GM19193 (cell line): ENCODE results near the gene FCER2.

Experiments
- POLR2A ChIP-seq: IDR thresholded peaks from 4 replicates; pipeline ENCODE4 v1.6.1; 2011; ENCODE audit not compliant: insufficient read depth, insufficient read length; ENCODE audit errors: extremely low read depth

The FCER2 gene

DNA sequence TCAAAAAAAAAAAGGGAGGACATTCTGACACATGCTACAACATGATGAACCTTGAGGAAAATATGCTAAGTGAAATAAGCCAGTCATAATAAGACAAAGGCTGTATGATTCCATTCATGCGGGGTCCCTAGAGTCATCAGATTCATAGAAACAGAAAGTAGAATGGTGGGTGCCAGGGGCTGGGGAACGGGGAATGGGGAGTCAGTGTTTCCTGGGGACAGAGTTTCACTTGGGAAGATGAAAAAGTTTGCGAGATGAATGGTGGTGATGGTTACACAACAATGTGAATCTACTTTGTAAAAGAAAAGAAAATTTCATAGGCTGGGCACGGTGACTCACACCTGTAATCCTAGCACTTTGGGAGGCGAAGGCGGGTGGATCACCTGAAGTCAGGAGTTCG, 36.1 kb upstream of the FCER2 start:
- TF ChIP-seq POLR2A = no peak

DNA sequence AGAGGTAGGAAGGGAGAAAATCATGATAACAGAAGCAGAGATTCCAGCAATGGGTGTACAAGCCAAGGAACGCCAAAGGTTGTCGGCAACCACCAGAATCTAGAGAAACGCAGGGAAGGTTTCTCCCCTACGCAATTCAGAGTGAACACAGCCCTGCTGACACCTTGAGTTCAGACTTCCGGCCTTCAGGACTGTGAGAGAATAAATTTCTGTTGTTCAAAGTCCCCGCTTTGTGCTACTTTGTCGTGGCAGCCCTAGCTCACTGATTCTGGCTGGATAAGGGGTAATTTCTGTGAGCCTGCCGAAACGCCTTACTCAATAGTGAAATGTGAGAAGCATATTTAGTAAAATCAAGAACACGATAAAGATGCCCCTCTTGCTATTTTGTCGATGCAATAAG, 35.3 kb upstream of the FCER2 start:
- no peak for TF ChIP-seq POLR2A

DNA sequence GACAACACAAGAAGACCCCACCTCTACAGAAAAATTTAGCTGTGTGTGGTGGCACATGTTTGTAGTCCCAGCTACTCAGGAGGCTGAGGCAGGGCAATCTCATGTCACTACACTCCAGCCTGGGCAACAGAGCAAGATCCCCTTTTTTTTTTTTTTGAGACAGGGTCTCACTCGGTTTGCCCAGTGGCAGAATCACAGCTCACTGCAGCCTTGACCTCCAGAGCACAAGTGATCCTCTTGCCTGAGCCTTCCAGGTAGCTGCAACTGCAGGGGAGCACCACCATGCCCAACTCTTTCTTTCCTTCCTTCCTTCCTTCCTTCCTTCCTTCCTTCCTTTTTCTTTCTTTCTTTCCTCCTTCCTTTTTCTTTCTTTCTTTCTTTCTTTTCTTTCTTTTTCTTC, 34.2 kb upstream of the FCER2 start:
- TF ChIP-seq POLR2A = no peak

DNA sequence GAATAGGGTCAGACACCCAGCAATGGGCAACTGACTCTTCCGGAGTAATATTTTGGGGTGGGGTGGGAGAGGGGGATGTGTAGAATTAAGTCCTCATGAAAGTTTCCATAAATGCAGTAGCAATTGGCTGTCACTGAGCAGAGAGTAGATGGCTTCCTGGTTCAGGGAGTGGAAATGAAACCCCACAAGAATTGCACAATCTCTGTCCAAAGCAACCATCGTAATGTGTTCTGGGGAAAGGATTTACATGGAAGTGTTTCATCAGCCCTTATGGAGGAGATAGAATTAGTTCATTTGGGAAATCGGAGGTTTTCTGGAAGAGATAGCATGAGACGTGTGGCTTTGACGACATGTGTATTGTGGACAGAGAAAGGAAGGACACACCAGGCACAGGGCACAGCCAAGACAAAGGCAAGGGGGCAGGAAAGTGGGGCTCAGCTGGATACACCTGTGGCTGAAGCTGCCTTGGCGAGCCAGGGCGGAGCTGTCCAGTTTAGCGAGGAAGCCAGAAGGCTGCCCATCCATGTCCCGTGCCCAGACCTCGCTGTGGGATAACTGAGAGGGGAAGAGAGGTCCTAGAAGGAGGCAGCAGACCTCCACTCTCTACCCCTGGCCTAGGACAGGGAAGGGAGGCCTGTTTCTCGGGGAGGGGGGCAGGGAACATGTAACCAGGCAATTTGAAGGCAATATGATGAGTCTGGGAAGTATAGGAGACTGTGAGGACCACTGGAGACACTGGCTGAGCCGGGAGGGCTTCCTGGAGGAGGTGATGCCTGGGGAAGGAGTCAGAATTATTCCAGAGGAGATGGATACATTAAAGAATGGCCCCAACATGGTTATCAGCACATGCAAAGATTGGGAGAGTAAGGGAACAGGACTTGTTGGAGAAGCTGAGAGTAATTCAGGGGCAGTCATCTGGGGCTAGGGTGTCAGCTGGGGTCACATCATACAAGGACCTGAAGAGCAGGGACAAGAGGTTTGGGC, 32.6 kb upstream of the FCER2 start:
- TF ChIP-seq POLR2A = no peak

DNA sequence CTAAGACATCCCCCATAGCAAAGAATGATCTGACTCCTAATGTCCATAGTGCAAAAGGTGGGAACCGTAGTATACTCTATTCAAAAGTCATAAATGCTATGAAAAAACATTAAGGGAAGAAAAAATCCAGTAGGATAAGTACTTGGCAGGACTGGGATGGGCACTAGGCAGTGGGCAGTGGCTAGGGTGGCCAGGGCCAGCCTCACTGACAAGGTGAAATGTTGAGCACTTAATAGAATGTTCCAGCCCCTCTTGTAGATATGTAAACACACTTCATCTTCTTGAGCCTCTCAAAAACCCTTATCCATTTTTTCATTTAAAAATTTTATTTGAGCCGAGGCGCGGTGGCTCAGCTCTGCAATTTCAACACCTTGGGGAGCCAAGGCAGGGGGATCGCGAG, 31.4 kb upstream of the FCER2 start:
- no peak for TF ChIP-seq POLR2A

DNA sequence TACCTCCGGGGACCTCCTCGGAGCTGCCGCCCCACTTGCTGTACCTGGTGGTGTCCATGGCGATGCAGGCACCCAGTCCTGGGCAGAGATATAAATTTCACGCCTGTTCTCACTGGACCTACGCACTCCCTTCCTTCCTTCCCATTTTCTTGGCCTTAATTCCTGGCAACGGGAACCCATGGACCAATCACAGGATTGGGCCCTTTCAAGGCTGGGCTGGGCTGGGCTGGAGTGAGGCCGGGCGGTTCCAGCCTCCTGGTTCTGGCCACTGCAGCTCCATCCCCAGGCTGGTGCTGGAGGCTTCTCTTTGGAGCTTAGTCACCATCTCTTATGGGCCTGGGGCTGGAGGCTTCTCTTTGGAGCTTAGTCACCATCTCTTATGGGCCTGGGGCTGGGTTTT, 30.1 kb upstream of the FCER2 start, which contains the start of gene CLEC4G:
CLEC4G (minus strand) TSS at position 66 of the 400 bp plus-strand sequence; CDS start at position 58, 8 bp downstream.
- no peak for TF ChIP-seq POLR2A

DNA sequence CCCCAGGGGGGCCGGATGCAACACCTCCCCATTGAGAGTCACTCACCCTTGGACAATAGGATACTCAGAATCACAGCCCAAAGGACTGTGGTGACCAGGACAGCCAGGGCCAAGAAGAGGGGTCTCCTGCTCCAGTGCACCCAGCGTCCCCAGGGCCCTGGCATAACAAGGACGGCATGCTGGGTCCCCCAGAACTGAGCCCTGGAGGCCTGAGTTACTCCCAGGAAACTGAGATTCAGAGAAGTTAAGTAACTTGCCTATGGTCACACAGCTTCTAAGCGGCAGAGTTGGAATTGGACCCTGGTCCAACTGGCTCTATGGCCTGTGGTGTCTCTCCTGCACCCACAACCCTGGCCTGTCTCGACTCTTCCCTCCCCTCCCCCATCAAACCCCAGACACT, 29.7 kb upstream of the FCER2 start:
- TF ChIP-seq POLR2A = no peak

DNA sequence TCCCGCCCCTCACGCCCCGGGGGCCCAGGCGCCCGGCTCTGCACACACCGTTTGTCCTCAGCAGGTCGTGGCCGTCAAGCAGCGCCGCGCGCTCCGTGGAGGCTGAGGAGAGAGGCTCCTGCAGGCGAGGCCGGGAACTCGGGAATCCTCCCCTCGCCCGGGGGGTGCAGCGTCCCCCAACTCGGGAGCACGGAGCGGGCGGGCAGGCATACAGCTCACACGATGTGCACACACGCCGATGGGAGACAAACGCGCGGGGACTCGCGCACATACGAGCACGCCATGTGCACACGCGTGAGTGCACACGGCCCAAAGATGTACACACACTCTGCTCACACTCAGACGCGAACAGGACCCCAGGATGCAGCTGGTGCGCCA, 29.3 kb upstream of the FCER2 start:
- TF ChIP-seq POLR2A = no peak

DNA sequence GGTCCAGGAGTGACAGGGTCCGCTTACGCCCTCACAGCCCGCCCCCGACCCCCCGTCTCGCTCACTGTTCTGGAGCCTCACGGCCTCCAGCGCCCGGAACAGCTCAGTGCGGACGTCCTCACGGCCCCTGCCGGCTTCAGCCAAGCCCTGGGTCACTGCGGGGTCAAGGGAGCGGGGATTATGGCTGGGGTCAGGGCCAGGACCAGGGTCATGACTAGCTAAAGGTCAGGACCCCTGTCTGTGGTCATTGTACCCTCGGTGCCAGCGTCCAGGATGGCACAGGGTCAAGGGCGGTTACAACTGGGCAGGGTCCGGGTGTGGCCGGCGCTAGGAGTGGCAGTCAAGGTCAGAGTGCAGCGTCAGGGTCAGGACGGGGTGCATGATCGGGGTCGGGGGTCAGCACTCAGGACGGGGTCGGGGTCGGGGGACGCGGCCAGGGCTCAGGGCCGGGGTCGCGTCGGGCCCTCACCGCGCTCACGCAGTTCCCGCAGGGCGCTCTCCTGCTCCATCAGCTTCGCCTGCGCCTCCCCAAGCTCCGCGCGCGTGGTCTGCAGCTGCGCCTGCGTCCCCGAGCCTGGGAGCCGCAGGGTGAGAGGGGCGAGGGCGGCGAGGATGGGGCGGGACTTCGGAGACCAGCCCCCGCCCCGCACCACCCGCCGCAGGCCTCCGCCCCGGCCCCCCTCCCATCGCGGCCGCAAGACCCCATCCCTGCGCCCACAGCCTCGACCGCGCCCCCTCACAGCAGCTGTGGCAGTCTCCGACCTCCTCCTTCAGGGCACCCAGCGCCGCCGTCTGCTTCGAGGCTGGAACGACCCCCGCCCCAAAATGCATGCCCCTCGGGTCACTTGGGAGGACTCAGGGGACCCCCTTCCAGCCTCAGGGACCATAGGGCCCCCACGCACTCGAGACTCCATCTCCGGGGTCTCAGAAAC, 28.6 kb upstream of the FCER2 start:
- TF ChIP-seq POLR2A = no peak

DNA sequence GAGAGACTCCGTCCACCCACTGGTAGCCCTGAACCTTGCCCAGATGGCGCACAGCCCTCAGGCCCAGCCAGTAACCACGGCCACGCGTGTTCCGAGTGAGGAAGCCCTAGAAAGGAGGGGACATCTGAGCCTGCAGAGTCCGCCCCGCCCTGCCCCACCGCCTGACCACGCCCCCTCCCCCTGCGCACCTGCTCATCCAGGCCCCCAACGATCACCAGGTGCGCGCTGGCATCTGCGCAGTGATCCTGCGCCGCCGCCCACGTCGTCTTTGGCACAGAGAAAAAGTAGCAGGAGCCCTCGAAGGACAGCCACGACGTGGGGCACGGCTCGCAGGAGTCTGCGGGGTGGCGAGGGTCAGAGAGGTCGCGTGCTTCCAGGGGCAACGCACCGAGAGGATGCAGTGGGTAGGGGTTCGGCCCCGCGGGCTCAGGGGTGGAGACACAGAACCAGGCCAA, 27.9 kb upstream of the FCER2 start:
- no peak for TF ChIP-seq POLR2A

DNA sequence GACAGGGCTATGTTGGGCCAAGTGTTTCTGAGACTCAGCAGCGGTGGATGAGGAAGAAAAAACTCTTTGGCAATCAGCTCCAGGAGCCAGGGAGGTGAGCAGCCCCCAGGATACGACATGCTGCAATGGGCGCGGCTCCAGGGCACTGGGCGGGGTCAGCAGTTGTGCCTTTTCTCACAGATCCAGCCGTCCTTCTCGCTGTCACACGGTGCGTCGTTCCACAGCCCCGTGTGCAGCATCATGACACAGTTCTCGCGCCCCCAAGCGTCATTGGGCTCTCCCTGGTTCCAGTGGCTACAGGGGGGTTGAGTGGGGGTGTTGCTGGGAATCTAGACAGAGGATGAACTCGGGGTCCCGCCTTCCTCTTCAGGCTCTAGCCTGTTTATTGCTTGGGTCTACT, 27.3 kb upstream of the FCER2 start:
- no peak for TF ChIP-seq POLR2A

DNA sequence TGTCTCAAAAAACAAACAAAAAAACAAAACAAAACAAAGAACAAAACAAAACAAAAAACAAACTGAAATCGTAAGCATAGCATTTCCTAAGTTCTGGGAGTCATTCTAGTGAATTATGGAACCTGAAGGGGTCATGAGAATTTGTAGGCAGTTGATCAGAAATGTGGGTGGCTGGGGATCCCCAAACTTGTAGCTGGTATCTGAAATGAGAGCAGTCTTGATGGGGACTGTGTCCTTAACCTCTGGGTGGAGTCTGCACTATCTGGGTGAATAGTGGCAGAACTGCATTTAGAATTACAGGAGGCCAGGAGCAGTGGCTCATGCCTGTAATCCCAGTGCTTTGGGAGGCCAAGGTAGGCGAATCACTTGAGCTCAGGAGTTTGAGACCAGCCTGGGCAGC, 23.9 kb upstream of the FCER2 start:
- no peak for TF ChIP-seq POLR2A

DNA sequence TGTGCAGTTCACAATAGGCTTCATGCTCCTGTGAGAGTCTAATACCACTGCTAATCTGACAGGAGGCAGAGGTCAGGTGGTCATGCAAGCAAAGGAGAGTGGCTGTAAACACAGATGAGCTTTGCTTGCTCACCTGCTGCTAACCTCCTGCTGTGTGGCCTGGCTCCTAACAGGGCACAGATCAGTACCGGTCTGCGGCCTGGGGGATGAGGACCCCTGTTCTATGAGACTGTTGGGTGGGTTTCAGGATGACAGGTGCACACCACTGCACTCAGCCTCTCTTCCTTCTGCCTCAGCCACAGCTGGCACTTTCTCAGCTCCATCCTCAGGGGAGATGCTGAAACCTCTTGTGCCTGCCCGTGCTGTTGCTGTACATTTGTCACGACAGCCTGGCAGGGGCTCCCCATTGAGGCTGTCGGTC, 20.3 kb upstream of the FCER2 start:
- no peak for TF ChIP-seq POLR2A

DNA sequence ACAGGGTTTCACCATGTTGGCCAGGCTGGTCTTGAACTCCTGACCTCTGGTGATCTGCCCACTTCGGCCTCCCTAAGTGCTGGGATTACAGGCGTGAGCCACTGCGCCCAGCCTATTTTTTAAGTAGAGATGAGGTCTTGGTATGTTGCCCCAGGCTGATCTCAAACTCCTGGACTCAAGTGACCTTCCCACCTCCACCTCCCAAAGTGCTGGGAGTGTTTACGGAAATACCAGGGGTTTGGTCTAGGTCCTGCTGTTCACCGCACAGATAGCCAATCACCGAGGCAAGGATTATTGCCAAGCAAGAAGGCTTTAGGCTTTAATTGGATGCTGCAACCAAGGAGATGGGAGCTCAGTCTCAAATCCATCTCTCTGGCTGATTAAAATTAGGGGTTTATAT, 18.4 kb upstream of the FCER2 start:
- no peak for TF ChIP-seq POLR2A

DNA sequence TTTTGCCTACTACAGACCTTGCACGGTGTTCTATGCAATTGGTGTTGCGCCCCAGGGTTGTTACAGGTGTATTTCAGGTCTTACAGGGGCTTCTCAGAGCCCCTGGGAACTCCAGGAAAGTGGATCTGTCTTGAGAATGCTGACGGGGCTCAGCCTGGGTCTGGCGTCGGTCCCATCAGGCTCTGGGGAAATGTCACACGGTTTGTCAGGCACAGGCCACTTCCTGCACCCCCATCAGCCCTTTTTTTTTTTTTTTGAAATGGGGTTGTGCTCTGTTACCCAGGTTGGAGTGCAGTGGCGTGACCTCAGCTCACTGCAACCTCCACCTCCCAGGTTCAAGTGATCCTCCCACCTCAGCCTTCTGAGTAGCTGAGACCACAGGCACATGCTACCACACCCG, 16.7 kb upstream of the FCER2 start:
- no peak for TF ChIP-seq POLR2A

DNA sequence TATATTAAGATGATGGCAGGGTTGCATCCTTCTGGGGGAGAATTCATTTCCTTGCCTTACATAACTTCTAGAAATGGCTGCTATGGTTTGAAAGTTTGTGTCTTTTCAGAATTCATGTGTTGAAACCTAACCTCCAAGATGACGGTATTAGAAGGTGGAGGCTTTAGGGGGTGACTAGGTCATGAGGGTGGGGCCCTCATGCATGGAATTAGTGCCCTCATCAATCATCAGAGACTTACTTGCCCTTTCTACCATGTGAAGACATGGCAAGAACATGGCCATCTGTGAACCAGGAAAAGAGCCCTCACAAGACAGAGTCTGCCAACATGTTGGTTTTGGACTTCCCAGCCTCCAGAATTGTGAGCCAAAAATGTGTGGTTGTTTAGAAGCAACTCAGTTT, 14.8 kb upstream of the FCER2 start:
- no peak for TF ChIP-seq POLR2A

DNA sequence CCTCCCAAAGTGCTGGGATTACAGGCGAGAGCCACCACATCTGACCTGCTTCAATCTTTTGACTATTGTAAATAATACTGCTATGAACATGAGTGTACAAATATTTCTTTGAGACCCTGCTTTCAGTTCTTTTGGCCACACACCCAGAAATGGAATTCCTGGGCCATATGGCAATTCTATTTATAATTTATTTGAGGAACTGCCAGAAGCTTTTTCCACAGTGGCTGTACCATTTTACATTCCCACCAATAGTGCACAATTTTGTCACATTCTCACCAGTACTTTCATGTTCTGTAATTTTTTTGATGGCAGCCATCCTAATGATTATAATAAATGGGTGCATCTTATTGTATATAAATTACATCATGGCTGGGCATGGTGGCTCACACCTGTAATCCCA, 13.7 kb upstream of the FCER2 start:
- TF ChIP-seq POLR2A = no peak
